ENCODE measurements around the gene FBRSL1. TPM values are rescaled to one million over a fixed set of nuclear protein-coding genes. Genes with fewer than 3 reads are reported as not detected.

Gene FBRSL1
- total and polyA plus RNA-seq, 2 of the 8 experiments (the other 6 are each of a cell fraction or from before 2014, with no cell fraction given), result 18.4 to 109 TPM

DNA sequence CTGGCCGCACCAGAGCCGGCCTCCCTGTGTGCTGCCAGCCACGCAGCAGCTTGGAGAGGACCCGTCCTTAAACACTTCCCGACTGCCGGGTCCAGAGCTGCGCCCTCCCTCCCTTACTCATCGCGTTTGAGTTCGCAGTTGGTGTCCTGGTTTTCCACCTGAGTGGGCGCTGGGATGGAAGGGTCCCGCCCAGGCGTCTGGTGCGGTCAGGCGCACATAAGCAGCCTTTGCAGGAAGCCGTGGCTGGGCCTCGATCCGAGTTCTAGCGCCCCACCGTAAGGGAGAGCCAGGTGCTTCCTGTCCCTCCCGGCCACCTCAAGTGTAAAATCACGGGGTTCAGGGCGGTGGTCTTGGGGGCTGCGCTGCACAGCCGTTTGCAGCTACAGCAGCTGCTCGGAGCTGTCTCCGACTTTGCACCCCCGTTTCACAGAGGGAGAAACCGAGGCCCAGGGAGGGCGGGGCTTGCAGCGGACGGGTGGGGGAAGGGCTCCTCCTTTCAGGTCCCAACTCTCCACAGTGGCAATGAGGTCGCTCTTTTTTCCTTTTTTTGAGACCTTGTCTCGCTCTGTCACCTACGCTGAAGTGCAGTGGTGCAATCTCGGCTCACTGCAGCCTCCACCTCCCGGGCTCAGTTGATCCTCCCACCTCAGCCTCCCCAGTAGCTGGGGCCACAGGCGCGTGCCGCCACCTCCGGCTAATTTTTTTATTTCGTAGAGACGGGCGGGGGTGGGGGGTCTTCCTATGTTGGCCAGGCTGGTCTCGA is 69.1 kb downstream of the FBRSL1 start:
- H3K27ac ChIP-seq (ENCODE audit: low read depth, low read length), result no peak overlapping the region
- H3K14ac ChIP-seq (ENCODE audit: insufficient read length), result no peak overlapping the region
- 88% methylated on average over 29 of the region's 45 CpGs; no CpG with 5 or more reads in 1 of the 2 experiments for WGBS, 2 experiments (ENCODE audit: extremely low coverage in 1 of 2, insufficient coverage in 1 of 2, insufficient read length in 1 of 2, insufficient replicate concordance in 2 of 2, low coverage in 1 of 2, low lambda C conversion rate in 2 of 2, missing lambda C conversion rate in 1 of 2)
- H3K18ac ChIP-seq (ENCODE audit: extremely low read depth, low read length), result no peak overlapping the region
- H2BK12ac ChIP-seq (ENCODE audit: low read depth, low read length), result no peak overlapping the region
- peaks cover 5% of the 10 kb centered on the region; the same call in 1 of the 2 replicates for H3K23me2 ChIP-seq (ENCODE audit: low read depth, low read length)
- H2BK15ac ChIP-seq (ENCODE audit: low read length), result no peak overlapping the region
- H2AFZ ChIP-seq (ENCODE audit: low read length), result no peak overlapping the region
- no peak overlapping the region for H3K4ac ChIP-seq (replicated peaks; ENCODE audit: insufficient read length, low read depth, low read length)
- no peak overlapping the region for H2BK5ac ChIP-seq (ENCODE audit: low read depth, low read length)
- POLR2A ChIA-PET (ENCODE audit: partially characterized antibody), result interaction anchor here (0.7 to 2.6 kb wide), 15 partner anchors 9 to 127 kb away, joined by 3 to 11 read pairs (median 3); partner anchors contain the start of gene P2RX2
- no peaks in the 10 kb centered on the region for H3K36me3 ChIP-seq (ENCODE audit: control insufficient read depth in 2 of 4, insufficient read depth in 4 of 4, low read length in 3 of 4)
- peaks cover 19 to 24% of the 10 kb centered on the region in 2 experiments for H4K20me1 ChIP-seq (replicated peaks in 1 of 2; ENCODE audit: control insufficient read depth in 1 of 2, insufficient read depth in 2 of 2, low read length in 2 of 2)
- no peak overlapping the region for H2BK20ac ChIP-seq (ENCODE audit: low read length)
- H4K5ac ChIP-seq (ENCODE audit: insufficient read length, low read depth, low read length), result no peak overlapping the region
- peak overlapping the region; percentile 33 to 65; a peak in 2 of 4 replicates for H3K4me2 ChIP-seq (ENCODE audit: insufficient read depth in 1 of 2, low read depth in 2 of 2, low read length in 2 of 2)
- peaks cover 6% of the 10 kb centered on the region; the same call in 1 of the 2 replicates for H3K79me1 ChIP-seq (ENCODE audit: low read depth, low read length)
- H3K23ac ChIP-seq (ENCODE audit: insufficient read length), result no peak overlapping the region
- no peak overlapping the region for H2BK120ac ChIP-seq (replicated peaks; ENCODE audit: low read depth, low read length)
- peaks cover 0 to 10% (median 6%) of the 10 kb centered on the region in 4 experiments; a peak in 5 of 7 replicates for H3K4me1 ChIP-seq (replicated peaks in 1 of 4; ENCODE audit: control insufficient read depth in 3 of 4, insufficient read depth in 4 of 4, low read length in 3 of 4)
- no peak for DNase-seq (ENCODE audit: low read depth in 1 of 2, low spot score in 2 of 2)
- no peak overlapping the region for H3K56ac ChIP-seq (replicated peaks; ENCODE audit: insufficient read length, low read depth, low read length)
- H3K9me3 ChIP-seq (ENCODE audit: insufficient read depth in 2 of 2, low read depth in 1 of 2, low read length in 1 of 2), result no peaks in the 10 kb centered on the region
- H3K4me3 ChIP-seq (ENCODE audit: extremely low read depth in 1 of 4, insufficient read depth in 2 of 4, low read depth in 3 of 4, low read length in 4 of 4), result peak overlapping the region in 3 of 4 experiments; percentile 62 to 90 (median 79); a peak in 4 of 8 replicates
- H3K27me3 ChIP-seq (replicated peaks in 1 of 4; ENCODE audit: control insufficient read depth in 3 of 4, extremely low read depth in 1 of 4, insufficient read depth in 3 of 4, low read length in 3 of 4), result peaks cover 8 to 48% (median 40%) of the 10 kb centered on the region in 4 experiments
- H3K9ac ChIP-seq (replicated peaks in 1 of 4; ENCODE audit: extremely low read depth in 1 of 4, low read depth in 3 of 4, low read length in 3 of 4), result no peak overlapping the region
- peaks cover 4 to 22% of the 10 kb centered on the region in 2 experiments; a peak in 2 of 4 replicates for H3K79me2 ChIP-seq (ENCODE audit: control insufficient read depth in 1 of 2, insufficient read depth in 2 of 2, low read length in 2 of 2)
- no peak for TF ChIP-seq TCF12 (IDR thresholded peaks at IDR 0.05; ENCODE audit: low read depth, low read length)
- no peak overlapping the region for H4K91ac ChIP-seq (replicated peaks; ENCODE audit: insufficient read length, low read length)
- FAIRE-seq, result no peak
- no peak overlapping the region for H2AK5ac ChIP-seq (ENCODE audit: low read depth, low read length)
- CTCF ChIA-PET (ENCODE audit: partially characterized antibody), result interaction anchor here (0.7 to 2.8 kb wide), 12 partner anchors 10 to 144 kb away, joined by 3 to 22 read pairs (median 4); no protein-coding TSS in a partner anchor
- no peak overlapping the region; the same call in 1 of the 2 replicates for H4K8ac ChIP-seq (ENCODE audit: extremely low read depth, insufficient read depth, low read length)
